GM20000 (cell line): ENCODE results near the gene ATCAY.
"Not testable (repeated sequence)": the region's sequence is repeated elsewhere in the genome, so short reads cannot be mapped to it uniquely, and the experiment has no call there.

ENCODE experiments used
- DNase-seq: peaks from one replicate; pipeline ENCODE4 v3.0.0; 2012; ENCODE audit warnings: low spot score
- TF ChIP-seq, protein P1 (sequence below): IDR thresholded peaks from 2 replicates; pipeline ENCODE4 v1.5.1; 2012; ENCODE audit warnings: mild to moderate bottlenecking, control low read depth; ENCODE audit errors: extremely low read depth, missing control alignments

ATCAY gene

GRCh38 chr19:3923096-3923758, 42.7 kb downstream of the ATCAY start:
- TF ChIP-seq, protein P1, sequence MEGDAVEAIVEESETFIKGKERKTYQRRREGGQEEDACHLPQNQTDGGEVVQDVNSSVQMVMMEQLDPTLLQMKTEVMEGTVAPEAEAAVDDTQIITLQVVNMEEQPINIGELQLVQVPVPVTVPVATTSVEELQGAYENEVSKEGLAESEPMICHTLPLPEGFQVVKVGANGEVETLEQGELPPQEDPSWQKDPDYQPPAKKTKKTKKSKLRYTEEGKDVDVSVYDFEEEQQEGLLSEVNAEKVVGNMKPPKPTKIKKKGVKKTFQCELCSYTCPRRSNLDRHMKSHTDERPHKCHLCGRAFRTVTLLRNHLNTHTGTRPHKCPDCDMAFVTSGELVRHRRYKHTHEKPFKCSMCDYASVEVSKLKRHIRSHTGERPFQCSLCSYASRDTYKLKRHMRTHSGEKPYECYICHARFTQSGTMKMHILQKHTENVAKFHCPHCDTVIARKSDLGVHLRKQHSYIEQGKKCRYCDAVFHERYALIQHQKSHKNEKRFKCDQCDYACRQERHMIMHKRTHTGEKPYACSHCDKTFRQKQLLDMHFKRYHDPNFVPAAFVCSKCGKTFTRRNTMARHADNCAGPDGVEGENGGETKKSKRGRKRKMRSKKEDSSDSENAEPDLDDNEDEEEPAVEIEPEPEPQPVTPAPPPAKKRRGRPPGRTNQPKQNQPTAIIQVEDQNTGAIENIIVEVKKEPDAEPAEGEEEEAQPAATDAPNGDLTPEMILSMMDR = no peak
- DNase-seq = no peak

- TF ChIP-seq, protein P1 = no peak
Measured at GRCh38 chr19:3923912-3924311, 43.4 kb downstream of the ATCAY start.

DNA sequence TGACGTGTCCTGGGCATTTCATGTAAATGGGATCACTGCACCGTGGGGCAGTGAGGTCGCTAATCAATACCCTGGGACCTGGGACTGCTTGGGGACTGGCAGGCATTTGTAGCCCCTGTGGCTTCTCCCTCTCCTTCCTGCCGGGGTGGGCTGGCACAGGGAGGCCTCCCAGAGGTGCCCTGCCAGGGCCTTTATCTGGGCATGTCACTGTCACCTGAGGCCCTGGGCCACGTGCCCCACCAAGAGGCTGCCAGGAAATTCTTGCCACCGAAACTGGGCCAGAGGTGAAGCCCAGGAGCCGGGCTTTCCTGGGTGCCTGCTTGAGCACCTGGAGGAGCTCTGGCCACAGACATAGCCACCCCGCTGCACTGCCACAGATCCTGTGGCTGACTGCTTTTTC, 50.6 kb downstream of the ATCAY start:
- TF ChIP-seq, protein P1 = no peak
- no peak for DNase-seq

More at GRCh38 chr19:3923912-3924311, 43.4 kb downstream of the ATCAY start:
- no peak for DNase-seq

- TF ChIP-seq, protein P1 = no peak
- peak; percentile 45 for DNase-seq
Measured at GRCh38 chr19:3932931-3933810, 52.7 kb downstream of the ATCAY start, which contains the start of gene NMRK2. NMRK2 (plus strand) TSS chr19:3933069; CDS start chr19:3933672, 603 bp downstream.

- TF ChIP-seq, protein P1 = no peak
- DNase-seq = no peak
Measured at GRCh38 chr19:3936506-3937442, 56.3 kb downstream of the ATCAY start.

GRCh38 chr19:3938300-3938950, 57.9 kb downstream of the ATCAY start:
- DNase-seq = not testable (repeated sequence)

DNA sequence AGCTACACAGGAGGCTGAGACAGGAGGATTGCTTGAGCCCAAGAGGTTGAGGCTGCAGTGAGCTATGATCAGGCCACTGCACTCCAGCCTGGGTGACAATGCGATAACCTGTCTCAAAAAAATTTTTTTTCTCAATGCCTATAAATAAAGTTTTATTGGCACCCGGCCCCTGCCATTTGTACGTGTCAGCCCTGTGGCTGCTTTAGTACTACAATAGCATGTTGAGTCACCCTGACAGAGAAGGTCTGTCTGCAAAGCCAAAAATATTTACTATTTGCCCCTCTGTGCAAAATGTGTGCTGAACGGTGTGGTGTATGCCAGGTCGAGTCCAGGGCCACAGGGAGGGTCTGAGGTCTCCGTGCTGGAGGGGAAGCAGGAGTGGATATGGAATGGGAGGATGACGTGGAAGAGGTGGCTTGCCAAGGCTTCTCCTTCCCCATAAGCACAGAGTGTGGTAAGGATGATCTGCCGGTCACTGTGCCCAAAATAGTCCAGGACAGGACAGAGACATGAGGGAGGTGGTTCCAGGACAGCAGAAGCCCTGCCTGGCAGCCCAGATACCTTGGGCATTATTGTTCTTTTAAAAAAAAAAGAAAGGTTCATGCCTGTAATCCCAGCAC, 62.4 kb downstream of the ATCAY start:
- no peak for DNase-seq
- TF ChIP-seq, protein P1 = no peak
